GM18517 (cell line): ENCODE results near the gene BDKRB1.
"Not testable (repeated sequence)": the region's sequence is repeated elsewhere in the genome, so short reads cannot be mapped to it uniquely, and the experiment has no call there.

ENCODE experiments used
- ATAC-seq: cut with Tn5 transposase; IDR thresholded peaks from one replicate; pipeline ENCODE4 v1.9.1; 2021; ENCODE audit warnings: mild to moderate bottlenecking, moderate library complexity; ENCODE audit not compliant: unreplicated experiment

BDKRB1 gene

GRCh38 chr14:96232506-96232905 lies 23.5 kb upstream of the BDKRB1 start:
- ATAC-seq: no peak

- no peak for ATAC-seq
Measured at GRCh38 chr14:96233661-96234060, 22.3 kb upstream of the BDKRB1 start.

GRCh38 chr14:96235426-96235825 lies 20.6 kb upstream of the BDKRB1 start:
- no peak for ATAC-seq

- ATAC-seq: no peak
Measured at GRCh38 chr14:96237641-96238040, 18.4 kb upstream of the BDKRB1 start.

- no peak for ATAC-seq
Measured at GRCh38 chr14:96238676-96239265, 17.2 kb upstream of the BDKRB1 start.

- ATAC-seq: no peak
Measured at GRCh38 chr14:96239711-96240141, 16.3 kb upstream of the BDKRB1 start.

- no peak for ATAC-seq
Measured at GRCh38 chr14:96240641-96241040, 15.4 kb upstream of the BDKRB1 start.

GRCh38 chr14:96242126-96242525 lies 13.9 kb upstream of the BDKRB1 start:
- ATAC-seq: no peak

GRCh38 chr14:96243785-96244184 lies 12.2 kb upstream of the BDKRB1 start:
- no peak for ATAC-seq

GRCh38 chr14:96245074-96245473 lies 10.9 kb upstream of the BDKRB1 start:
- ATAC-seq: not testable (repeated sequence)

GRCh38 chr14:96245710-96246538 lies 10.1 kb upstream of the BDKRB1 start:
- no peak for ATAC-seq

GRCh38 chr14:96246539-96246847 lies 9.5 kb upstream of the BDKRB1 start:
- ATAC-seq: no peak

GRCh38 chr14:96247031-96247430 lies 9.0 kb upstream of the BDKRB1 start:
- ATAC-seq: no peak

- no peak for ATAC-seq
Measured at GRCh38 chr14:96249029-96249428, 7.0 kb upstream of the BDKRB1 start.

- no peak for ATAC-seq
Measured at GRCh38 chr14:96250485-96250884, 5.5 kb upstream of the BDKRB1 start.

GRCh38 chr14:96251656-96252155 lies 4.3 kb upstream of the BDKRB1 start:
- ATAC-seq: no peak

- ATAC-seq: no peak
Measured at GRCh38 chr14:96252323-96252998, 3.5 kb upstream of the BDKRB1 start.

- no peak for ATAC-seq
Measured at GRCh38 chr14:96252999-96253539, 2.9 kb upstream of the BDKRB1 start.

GRCh38 chr14:96254687-96255086 lies 1.3 kb upstream of the BDKRB1 start:
- no peak for ATAC-seq

GRCh38 chr14:96256407-96256806 lies 397 bp downstream of the BDKRB1 start:
- no peak for ATAC-seq

- ATAC-seq: no peak
Measured at GRCh38 chr14:96257056-96257455, 1.0 kb downstream of the BDKRB1 start.

GRCh38 chr14:96257900-96258299 lies 1.9 kb downstream of the BDKRB1 start:
- ATAC-seq: no peak
